ENCODE measurements around the gene BLOC1S1.

BLOC1S1 gene

DNA sequence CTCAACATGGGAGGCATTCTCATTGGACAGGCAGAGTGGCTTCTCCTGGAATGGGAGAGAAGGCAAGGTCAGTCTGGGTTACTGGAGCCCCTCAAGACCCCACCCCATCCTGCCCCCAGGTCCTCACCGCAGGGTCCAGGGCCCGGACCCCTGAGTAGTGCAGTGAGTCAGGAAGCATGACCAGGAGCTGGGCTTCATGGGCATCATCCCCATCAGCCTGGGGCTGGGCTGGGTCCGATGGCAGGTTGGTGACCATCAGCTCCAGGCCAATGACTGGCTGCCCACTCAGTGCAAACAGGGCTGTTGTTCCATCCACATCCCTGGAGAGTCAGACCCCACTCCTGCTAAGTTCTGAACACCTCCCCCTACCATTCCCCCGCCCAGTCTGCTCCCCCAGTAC, 21.2 kb upstream of the BLOC1S1 start:
- no peak for DNase-seq (ENCODE audit: low spot score)

DNA sequence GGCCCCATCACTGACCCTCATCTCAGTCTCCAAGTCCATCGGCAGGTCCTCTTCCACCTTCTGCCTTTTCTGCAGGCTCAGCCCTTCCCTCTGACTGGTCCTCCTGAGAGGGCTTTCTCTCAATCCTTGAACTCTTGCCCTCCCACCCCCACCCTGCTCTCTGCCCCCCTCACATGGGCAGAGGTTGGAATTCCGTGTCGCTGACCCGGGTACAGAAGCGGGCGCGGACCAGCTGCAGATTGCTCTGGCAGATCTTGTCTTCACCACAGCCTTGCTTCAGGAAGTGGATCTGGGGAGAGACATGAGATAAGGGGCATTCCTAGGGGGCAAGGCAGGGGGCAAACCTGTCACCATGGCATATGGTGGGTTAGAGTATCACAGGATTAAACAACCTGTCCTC, 20.5 kb upstream of the BLOC1S1 start:
- no peak for DNase-seq (ENCODE audit: low spot score)

GRCh38 chr12:55696141-55696540, 19.7 kb upstream of the BLOC1S1 start:
- DNase-seq (ENCODE audit: low spot score) = no peak

- DNase-seq (ENCODE audit: low spot score) = no peak
Observed at GRCh38 chr12:55696796-55697462, 18.9 kb upstream of the BLOC1S1 start.

DNA sequence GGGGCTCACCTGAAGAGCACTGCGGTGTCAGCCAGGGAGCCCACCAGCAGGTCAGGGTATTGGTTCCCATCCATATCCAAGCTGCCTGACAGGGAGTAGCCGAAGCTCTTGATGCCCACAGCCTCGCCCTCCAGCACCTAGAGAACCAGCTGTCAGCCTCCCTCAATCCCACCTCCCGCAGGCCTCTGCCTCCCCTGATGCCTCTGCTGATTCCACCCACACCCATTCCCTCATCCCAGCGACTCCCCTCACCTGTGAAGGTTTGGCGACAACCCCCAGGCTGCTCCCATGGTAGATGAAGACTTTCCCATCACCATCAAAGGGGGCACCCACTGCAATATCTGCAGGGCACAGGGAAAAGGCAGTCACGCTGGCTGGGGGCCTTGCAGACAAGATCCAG, 18.2 kb upstream of the BLOC1S1 start:
- DNase-seq (ENCODE audit: low spot score) = no peak

DNA sequence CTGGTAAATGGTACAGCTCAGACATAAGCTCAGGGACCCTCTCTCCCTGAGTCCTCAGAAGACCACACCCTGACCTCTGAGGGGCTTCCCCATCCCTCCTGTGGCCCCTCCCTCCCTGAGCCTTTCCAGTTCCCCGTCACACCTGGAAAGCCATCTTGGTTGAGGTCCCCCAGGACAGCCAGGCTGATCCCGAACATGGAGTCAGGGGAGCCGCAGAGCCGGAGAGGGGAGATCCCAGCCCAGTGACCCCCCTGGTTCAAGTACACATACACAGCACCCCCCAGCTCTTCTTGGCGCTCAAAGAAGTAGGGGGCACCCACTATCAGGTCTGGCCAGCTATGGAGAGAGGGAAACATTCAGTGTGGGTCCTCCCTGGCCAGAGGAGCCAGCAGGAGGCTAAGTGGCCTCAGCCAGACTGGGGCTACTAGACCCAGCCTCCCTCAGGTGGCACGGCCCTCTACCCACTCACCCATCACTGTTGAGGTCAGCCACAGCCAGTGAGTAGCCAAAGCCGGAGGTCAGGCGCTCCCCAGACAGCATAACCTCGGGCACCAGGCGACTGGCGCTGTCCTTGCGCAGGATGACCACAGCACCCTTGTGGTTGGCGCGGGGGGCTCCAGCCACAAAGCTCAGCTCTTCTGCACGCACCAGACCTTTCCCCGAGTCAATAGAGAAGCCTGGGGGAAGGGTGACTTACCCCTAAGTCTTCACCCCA, 17.4 kb upstream of the BLOC1S1 start:
- peak; percentile 59 for DNase-seq (ENCODE audit: low spot score)

DNA sequence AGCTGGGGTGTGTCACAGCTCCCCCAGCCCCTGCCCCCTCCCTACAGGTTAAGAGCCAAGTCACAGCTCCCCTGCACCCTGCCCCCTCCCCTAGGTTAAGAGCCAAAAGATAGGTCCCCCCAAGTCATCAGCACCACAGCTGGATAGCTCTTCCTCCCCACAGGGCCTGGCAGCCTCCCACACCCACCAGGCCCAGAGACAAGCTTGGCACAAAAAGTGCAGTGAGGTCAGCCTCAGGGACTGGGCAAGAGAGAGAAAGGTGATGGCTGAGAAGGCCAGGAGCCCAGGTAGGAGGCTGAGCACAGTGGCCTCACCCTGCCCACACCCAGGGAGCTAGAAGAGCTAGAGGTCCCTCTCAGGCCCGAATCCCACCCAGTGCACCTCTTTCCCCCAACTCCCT, 16.9 kb upstream of the BLOC1S1 start:
- DNase-seq (ENCODE audit: low spot score) = no peak

- DNase-seq (ENCODE audit: low spot score) = no peak
Observed at GRCh38 chr12:55699471-55700055, 16.3 kb upstream of the BLOC1S1 start.

- no peak for DNase-seq (ENCODE audit: low spot score)
Observed at GRCh38 chr12:55700255-55701018, 15.4 kb upstream of the BLOC1S1 start.

GRCh38 chr12:55702861-55703260, 13.0 kb upstream of the BLOC1S1 start:
- DNase-seq (ENCODE audit: low spot score) = no peak

DNA sequence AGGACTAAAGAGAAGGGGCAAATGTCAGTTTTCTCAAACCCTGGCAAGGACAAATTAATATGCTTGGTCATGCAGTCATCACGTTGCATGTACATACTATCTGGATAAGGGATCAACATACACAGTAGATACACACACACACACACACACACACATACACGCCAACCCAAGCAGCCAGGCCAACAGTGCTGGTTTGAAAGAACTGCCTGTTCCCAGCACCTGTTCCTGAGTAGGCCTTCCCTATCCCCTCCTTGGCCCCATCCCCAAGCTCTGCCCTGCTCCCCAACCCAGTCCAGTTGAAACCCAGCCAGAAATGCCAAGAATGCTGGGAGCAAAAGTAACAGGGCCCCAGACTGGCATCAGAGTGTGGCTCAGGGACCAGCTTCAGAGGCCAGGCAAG, 12.6 kb upstream of the BLOC1S1 start:
- DNase-seq (ENCODE audit: low spot score) = peak; percentile 77

DNA sequence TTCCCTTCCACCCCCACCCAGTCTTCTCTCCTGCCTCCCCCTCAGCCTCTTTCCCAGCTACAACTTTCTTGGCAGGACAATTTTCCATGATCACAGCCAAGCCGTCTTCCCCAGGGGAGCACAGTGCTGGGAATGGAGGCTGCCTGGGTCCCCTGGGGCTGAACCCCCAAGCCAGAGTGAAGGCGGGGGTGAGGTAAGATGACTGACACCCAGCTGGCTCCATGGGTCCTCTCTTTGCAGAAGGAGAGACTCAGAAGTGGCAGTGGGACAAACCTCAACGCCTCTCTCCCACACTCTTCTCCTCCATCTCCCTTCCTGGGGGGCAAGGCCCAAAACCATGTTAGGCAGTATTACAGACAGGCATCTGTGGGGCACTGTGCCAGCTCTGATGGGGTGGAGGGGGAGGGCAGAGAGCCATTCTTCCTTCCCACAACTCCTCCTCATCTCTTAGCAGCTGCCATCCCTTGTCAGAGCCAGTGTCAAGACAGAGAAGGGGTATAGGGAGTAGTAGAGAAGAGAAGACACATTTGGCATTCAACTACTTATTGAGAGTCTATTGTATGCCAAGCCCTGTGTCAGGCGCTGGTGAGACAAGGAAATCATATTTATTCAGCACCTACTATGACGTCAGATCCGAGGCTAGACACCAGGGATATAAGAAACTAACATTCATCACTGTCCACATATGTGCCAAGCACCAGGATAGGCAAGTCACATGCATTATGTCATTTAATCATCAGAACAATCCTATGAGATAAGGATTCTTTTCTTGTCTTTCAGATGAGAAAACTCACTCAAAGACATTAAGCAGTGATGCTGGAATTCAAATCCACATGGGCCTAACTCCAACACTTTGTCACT, 11.7 kb upstream of the BLOC1S1 start:
- peak; percentile 78 for DNase-seq (ENCODE audit: low spot score)

GRCh38 chr12:55704824-55705718, 10.8 kb upstream of the BLOC1S1 start:
- no peak for DNase-seq (ENCODE audit: low spot score)

- no peak for DNase-seq (ENCODE audit: low spot score)
Observed at GRCh38 chr12:55705782-55706402, 10.0 kb upstream of the BLOC1S1 start.

GRCh38 chr12:55706568-55707218, 9.2 kb upstream of the BLOC1S1 start:
- DNase-seq (ENCODE audit: low spot score) = no peak

DNA sequence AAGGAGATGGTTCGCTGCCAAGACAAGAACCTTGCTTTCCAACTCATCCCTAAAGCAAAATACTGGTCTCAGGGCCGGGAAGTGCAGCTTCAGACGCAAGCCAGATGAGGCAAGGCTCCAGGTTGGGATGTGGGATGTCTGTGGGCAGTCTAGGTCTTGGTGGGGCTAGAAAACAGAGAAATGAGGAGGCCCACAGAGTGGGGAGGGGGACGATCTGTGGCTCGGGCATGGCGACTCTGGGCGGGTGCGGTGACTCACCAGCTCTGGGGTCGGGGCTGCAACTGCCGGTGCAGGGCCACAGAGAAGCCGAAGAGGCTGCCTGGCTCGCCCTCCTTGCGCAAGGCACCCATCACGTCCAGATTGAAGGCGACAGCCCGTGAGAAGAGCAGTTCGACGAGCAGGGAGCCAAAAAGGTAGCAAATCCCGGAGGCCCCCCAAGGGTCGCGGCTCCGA, 8.6 kb upstream of the BLOC1S1 start:
- no peak for DNase-seq (ENCODE audit: low spot score)

DNA sequence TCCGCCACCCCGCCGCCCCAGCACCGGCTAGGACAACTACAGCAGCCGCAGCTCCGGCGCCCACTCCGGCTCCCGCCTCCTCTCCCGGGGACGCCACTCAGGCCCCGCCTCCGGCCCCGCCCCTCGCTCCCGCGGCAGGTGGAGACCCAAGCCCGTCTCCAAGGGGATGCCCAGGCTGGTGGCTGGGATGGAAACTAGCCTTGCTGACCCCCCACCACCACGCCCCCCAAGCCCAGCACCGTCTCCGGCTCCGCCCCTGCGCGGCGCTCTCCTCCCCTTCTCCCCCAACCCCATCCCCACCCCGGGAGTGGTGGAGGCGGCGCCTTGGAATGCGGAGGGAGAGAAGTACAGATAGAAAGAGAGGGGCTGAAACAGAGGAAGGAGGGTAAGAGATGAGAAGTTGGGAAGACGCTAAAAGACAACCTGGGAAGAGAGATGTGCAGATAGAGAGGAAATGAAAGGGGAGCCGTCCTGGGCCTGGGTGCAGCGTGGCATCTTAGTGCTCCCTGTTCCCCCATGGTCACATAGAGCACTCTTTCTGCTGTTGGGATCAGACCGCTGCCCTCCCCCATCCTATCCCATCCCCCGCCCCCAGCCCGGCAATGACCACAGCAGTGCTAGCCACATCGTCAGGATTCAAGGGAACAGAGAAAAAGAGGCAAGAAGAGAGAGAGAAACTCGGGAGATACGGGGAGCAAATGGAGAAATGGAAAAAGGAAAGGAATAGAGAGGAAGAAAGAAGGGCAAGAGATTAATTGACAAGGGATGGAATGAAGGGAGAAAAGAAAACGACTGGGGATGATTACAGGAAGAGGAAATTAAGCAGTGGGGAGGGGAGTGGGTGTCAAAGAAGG, 7.8 kb upstream of the BLOC1S1 start, which contains the start of gene ITGA7:
Gene ITGA7, minus strand, starts transcription at position 64 of the 854 bp plus-strand sequence. CDS start 222 bp downstream, outside the sequence.
- DNase-seq (ENCODE audit: low spot score) = peak; percentile 87

DNA sequence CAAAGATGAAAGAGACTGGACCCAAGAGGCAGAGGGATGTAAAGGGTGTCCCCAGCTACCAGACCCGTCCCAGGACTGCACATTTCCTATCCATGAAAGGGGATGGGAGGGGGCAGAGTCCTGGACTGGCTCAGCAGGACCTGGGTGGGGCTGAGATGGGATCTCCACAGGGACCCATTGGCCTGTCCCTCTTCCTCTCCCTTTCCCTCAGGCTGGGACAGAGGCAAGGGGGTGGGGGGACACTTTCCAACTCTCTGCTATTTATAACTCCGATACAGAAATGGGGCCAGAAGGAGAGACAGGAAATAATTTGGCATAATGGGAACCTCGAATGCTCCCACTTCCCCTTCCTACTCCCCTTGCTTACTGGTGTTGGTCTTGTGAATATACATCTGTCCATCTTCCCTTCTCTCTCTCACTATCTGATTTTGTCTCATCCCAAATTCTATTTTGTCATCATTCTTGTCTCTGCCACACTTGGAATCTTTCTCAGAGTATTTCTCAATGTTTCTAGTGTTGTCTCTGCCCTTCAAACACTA, 7.1 kb upstream of the BLOC1S1 start:
- no peak for DNase-seq (ENCODE audit: low spot score)
